PC-9 (cell line): ENCODE measurements around the gene APOL6. TPM values are rescaled to one million over a fixed set of nuclear protein-coding genes. Genes with fewer than 3 reads are reported as not detected.
"Not testable (repeated sequence)": the region's sequence is repeated elsewhere in the genome, so short reads cannot be mapped to it uniquely, and the experiment has no call there.

Experiments
- BruUV-seq: library from RNA; stranded (reverse); fragments of 400-500 nt; replicated peaks from 2 replicates; lab custom pipeline; 2021; lab: Mats Ljungman, UMichigan
- CTCF ChIA-PET: fragments of 300-600 bp; sonication (Branson Sonifier 250); formaldehyde crosslinking; loops from one replicate; lab custom pipeline; 2022; ENCODE audit warnings: antibody characterized with exemption; lab: Charles Lee
- POLR2A ChIA-PET: fragments of 300-600 bp; sonication (Branson Sonifier 250); formaldehyde crosslinking; loops from one replicate; lab custom pipeline; 2022; ENCODE audit warnings: antibody characterized with exemption; ENCODE audit not compliant: unreplicated experiment; lab: Charles Lee
- DNase-seq, 2 experiments: peaks; one replicate each; pipeline versions ENCODE4 v3.0.0 to v3.0.0-alpha.2; 2015 to 2022; ENCODE audit warnings: mixed read lengths in 1 of 2
- H2AFZ ChIP-seq: fragments of 200-600 bp; sonication (generic); 2 replicates; pipeline ENCODE4 v1.8.1; 2017; ENCODE audit warnings: antibody characterized with exemption
- H3F3A ChIP-seq: fragments of 200-600 bp; sonication (generic); 2 replicates; pipeline ENCODE4 v1.8.1; 2017; ENCODE audit warnings: antibody characterized with exemption, mild to moderate bottlenecking, low read depth; ENCODE audit not compliant: insufficient read depth
- H3K27ac ChIP-seq: fragments of 200-600 bp; sonication (generic); 2 replicates; pipeline ENCODE4 v1.6.1; 2016; ENCODE audit warnings: mixed run types
- H3K27me3 ChIP-seq: fragments of 200-600 bp; sonication (generic); 2 replicates; pipeline ENCODE4 v1.6.1; 2016; ENCODE audit warnings: low read depth, mixed run types; ENCODE audit not compliant: insufficient read depth
- H3K36me3 ChIP-seq: fragments of 200-600 bp; sonication (generic); 2 replicates; pipeline ENCODE4 v1.6.1; 2016; ENCODE audit warnings: low read depth, mixed run types
- H3K4me1 ChIP-seq: fragments of 200-600 bp; sonication (generic); replicated peaks from 2 replicates; pipeline ENCODE4 v1.6.1; 2016; ENCODE audit warnings: mixed run types; ENCODE audit not compliant: insufficient read depth
- H3K4me2 ChIP-seq: fragments of 200-600 bp; sonication (generic); 2 replicates; pipeline ENCODE4 v1.6.1; 2017; ENCODE audit warnings: mixed run types
- H3K4me3 ChIP-seq: fragments of 200-600 bp; sonication (generic); 2 replicates; pipeline ENCODE4 v1.6.1; 2016; ENCODE audit warnings: mixed run types
- H3K79me2 ChIP-seq: fragments of 200-600 bp; sonication (generic); 2 replicates; pipeline ENCODE4 v1.6.1; 2017; ENCODE audit warnings: low read depth, mixed run types
- H3K9me2 ChIP-seq: fragments of 200-600 bp; sonication (generic); 2 replicates; pipeline ENCODE4 v1.8.1; 2017; ENCODE audit warnings: mild to moderate bottlenecking; ENCODE audit not compliant: insufficient read depth
- H3K9me3 ChIP-seq: fragments of 200-600 bp; sonication (generic); 2 replicates; pipeline ENCODE4 v1.8.1; 2016; ENCODE audit warnings: low read depth; ENCODE audit not compliant: insufficient read depth
- H4K20me1 ChIP-seq: fragments of 200-600 bp; sonication (generic); 2 replicates; pipeline ENCODE4 v1.8.1; 2017; ENCODE audit not compliant: insufficient read depth
- EZH2 ChIP-seq: fragments of 200-600 bp; sonication (generic); IDR thresholded peaks from 2 replicates; pipeline ENCODE4 v1.8.0; 2017; ENCODE audit warnings: antibody characterized with exemption, low read depth
- intact Hi-C: fragments of 100-400 bp; cut with micrococcal nuclease; formaldehyde crosslinking; loops from one replicate; pipeline ENCODE4 v1.10.0; 2022; ENCODE audit not compliant: unreplicated experiment
- total RNA-seq: library from RNA; stranded (reverse); gene quantifications from 2 replicates; pipeline ENCODE4 v1.2.3, GENCODE V29; 2021
- TF ChIP-seq, protein P1 (sequence below): fragments of 200-600 bp; sonication (generic); conservative IDR thresholded peaks from 2 replicates; pipeline ENCODE4 v1.6.1; 2017; ENCODE audit warnings: mixed run types, antibody characterized with exemption, mild to moderate bottlenecking, moderate library complexity

APOL6 gene
- total RNA-seq, 1 experiment from 2014 or later, result 18.6 TPM

DNA sequence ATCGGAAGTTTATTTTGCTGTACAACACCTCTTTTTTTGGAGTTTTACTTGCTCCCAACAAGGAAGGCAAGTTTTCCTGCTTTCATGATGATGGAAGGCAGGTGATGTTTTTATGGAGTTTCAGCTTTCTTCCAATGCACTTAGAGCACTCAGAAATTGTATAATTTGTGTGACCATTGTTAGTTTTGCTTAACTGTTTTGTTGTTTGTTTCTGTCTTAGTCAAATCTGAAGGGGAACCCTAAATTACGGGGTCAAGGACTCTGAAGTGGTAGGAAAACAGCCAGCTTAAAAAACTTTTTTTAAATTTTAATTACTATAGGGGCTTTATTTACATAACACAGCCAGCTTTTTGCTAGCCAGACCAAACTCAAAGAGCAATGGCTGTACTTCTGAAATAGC is 14.7 kb downstream of the APOL6 start:
- CTCF ChIA-PET, result interaction anchor here (1.0 kb wide), 1 partner anchor 27 kb away, joined by 3 read pairs; no protein-coding TSS in a partner anchor
- Histone ChIP-seq H3F3A (no peaks in the 10 kb centered on the region), H3K79me2 (no peaks in the 10 kb centered on the region), H4K20me1 (no peaks in the 10 kb centered on the region), H3K4me3 (no peak overlapping the region), H3K9me2 (no peaks in the 10 kb centered on the region), H3K4me2 (no peak overlapping the region), H3K36me3 (peaks cover 39% of the 10 kb centered on the region), H3K27ac (no peak overlapping the region), H3K9me3 (peaks cover 42% of the 10 kb centered on the region), H2AFZ (no peak overlapping the region), H3K27me3 (no peaks in the 10 kb centered on the region), H3K4me1 (no peaks in the 10 kb centered on the region)
- intact Hi-C loops, result no loop called here
- POLR2A ChIA-PET, result no interaction called here
- TF ChIP-seq EZH2, result no peak
- TF ChIP-seq, protein P1, sequence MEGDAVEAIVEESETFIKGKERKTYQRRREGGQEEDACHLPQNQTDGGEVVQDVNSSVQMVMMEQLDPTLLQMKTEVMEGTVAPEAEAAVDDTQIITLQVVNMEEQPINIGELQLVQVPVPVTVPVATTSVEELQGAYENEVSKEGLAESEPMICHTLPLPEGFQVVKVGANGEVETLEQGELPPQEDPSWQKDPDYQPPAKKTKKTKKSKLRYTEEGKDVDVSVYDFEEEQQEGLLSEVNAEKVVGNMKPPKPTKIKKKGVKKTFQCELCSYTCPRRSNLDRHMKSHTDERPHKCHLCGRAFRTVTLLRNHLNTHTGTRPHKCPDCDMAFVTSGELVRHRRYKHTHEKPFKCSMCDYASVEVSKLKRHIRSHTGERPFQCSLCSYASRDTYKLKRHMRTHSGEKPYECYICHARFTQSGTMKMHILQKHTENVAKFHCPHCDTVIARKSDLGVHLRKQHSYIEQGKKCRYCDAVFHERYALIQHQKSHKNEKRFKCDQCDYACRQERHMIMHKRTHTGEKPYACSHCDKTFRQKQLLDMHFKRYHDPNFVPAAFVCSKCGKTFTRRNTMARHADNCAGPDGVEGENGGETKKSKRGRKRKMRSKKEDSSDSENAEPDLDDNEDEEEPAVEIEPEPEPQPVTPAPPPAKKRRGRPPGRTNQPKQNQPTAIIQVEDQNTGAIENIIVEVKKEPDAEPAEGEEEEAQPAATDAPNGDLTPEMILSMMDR, result no peak
- BruUV-seq, result no TSS peak
- no peak for DNase-seq

DNA sequence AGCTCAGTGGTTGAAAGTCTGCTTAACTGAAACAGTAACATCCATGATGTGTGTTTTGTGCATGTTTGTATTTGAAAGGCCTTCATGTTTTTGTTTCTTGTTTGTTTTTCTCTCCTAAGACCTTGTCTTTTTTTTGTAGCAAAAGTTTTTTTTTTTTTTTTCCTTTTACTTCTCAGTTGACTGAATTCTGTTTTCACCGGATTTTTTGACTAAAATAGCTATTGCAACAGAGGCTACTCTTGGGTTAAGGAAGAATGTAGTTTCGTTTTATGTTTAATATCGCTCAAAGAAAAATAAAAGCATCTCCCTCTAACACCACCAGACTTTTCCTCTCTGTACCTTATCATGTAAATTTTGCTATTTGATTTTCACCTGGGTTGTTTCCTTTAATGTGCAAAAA is 15.1 kb downstream of the APOL6 start:
- Histone ChIP-seq H3K9me2 (no peaks in the 10 kb centered on the region), H3K36me3 (peaks cover 35% of the 10 kb centered on the region), H3K27me3 (no peaks in the 10 kb centered on the region), H3K79me2 (no peaks in the 10 kb centered on the region), H3K4me3 (no peak overlapping the region), H3K4me1 (no peaks in the 10 kb centered on the region), H3K27ac (no peak overlapping the region), H4K20me1 (no peaks in the 10 kb centered on the region), H2AFZ (no peak overlapping the region), H3F3A (no peaks in the 10 kb centered on the region), H3K4me2 (no peak overlapping the region), H3K9me3 (peaks cover 42% of the 10 kb centered on the region)
- no peak for DNase-seq
- BruUV-seq, result no TSS peak
- ChIA-PET CTCF (interaction anchor here (1.0 kb wide), 1 partner anchor 27 kb away, joined by 3 read pairs; no protein-coding TSS in a partner anchor), POLR2A (no interaction called here)
- intact Hi-C loops, result no loop called here
- TF ChIP-seq, protein P1, result no peak
- TF ChIP-seq EZH2, result no peak

DNA sequence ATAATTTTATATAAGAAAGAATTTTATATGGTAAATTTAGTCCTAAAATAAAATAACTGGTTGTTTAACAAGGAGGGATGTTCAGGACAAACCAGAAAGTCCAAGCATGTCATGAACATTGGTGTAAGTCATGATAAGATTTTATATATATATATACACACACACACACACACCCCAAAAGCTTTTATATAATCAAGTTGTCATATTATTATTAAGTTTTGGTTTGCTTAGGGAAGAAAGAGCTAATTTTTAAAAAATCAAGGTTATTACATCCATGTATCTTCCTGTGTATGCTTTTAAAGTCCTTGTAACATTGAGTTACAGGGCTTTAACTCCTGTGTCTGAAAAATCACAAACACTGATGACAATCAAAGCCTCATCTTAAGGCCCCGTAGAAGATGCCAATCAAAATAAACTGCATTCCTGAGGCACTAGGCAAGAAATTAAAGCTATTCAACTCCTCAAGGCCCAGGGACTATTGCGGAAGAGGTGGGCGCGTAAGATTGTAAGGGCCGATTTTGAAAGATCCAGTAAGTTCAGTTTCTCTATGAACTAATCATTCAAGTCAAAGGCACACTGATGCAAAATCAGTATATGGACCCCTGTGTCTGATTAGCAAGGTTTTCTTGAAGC is 16.8 kb downstream of the APOL6 start:
- H3K4me1 ChIP-seq, result no peaks in the 10 kb centered on the region
- POLR2A ChIA-PET, result no interaction called here
- no peaks in the 10 kb centered on the region for H3F3A ChIP-seq
- no peaks in the 10 kb centered on the region for H3K79me2 ChIP-seq
- TF ChIP-seq, protein P1, result no peak
- no peak for TF ChIP-seq EZH2
- intact Hi-C loops, result no loop called here
- H3K4me2 ChIP-seq, result no peak overlapping the region
- H2AFZ ChIP-seq, result no peak overlapping the region
- no peak overlapping the region for H3K27ac ChIP-seq
- no TSS peak for BruUV-seq
- H3K36me3 ChIP-seq, result peaks cover 18% of the 10 kb centered on the region; the same call in 1 of the 2 replicates
- no peaks in the 10 kb centered on the region for H3K9me2 ChIP-seq
- H3K4me3 ChIP-seq, result no peak overlapping the region
- DNase-seq, result no peak
- H4K20me1 ChIP-seq, result no peaks in the 10 kb centered on the region
- CTCF ChIA-PET, result no interaction called here
- no peaks in the 10 kb centered on the region for H3K27me3 ChIP-seq
- peaks cover 42% of the 10 kb centered on the region for H3K9me3 ChIP-seq

DNA sequence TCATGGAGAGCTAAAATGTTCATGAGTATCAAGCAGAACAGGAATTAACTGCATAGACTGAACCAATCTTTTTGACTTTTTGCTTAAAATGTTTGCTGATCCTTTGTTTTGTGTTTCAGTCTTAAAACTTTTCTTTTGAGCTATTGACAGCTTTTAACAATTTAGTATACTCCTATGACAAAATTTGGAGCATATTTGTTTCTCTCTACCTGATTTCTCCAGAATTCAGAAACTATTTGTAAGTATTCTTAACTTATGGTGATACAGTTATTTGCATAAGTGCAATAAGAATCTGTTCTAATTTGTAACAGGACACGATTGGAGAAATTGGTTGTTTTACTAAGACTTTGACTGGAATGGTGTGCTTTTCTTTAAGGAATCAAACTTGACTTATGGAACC is 18.5 kb downstream of the APOL6 start:
- H2AFZ ChIP-seq, H3K36me3 ChIP-seq, H4K20me1 ChIP-seq, CTCF ChIA-PET, intact Hi-C loops, H3K9me2 ChIP-seq, DNase-seq, BruUV-seq, H3F3A ChIP-seq, H3K79me2 ChIP-seq, H3K27me3 ChIP-seq, H3K27ac ChIP-seq, H3K4me1 ChIP-seq, H3K4me3 ChIP-seq, H3K4me2 ChIP-seq: not testable (repeated sequence)
- peaks cover 42% of the 10 kb centered on the region for H3K9me3 ChIP-seq
- POLR2A ChIA-PET, result interaction anchor here (0.6 kb wide), 1 partner anchor 1535 kb away, joined by 3 read pairs; no protein-coding TSS in a partner anchor
